Pancreas (tissue), 10 donors: Measurements from ENCODE around the gene KCNAB2. TPM values are rescaled to one million over a fixed set of nuclear protein-coding genes. Genes with fewer than 3 reads are reported as not detected.

Experiments
- ATAC-seq, 4 donors: fragments of 200-7000 bp; cut with Tn5 transposase; one replicate each; pipeline versions ENCODE4 v1.8.0 to v1.9.1; 2020; ENCODE audit warnings: mild to moderate bottlenecking in 4 of 4, moderate library complexity in 4 of 4
- DNase-seq, 6 donors: peaks; one replicate each; pipeline ENCODE4 v3.0.0-alpha.2; 2020
- FAIRE-seq: peaks from 2 replicates; lab custom pipeline; 2012; peaks lifted over from hg19 to GRCh38; lab: Jason Lieb, UNC
- H3K27ac ChIP-seq, 4 donors: fragments of 200-600 bp; sonication (generic); 1 replicate in 3 of 4; 2 replicates in 1 of 4; pipeline versions ENCODE4 v1.5.0 to v1.8.0; 2020
- H3K27me3 ChIP-seq, 4 donors: fragments of 200-600 bp; one replicate each; pipeline ENCODE4 v1.8.0; 2021
- H3K36me3 ChIP-seq, 3 donors: fragments of 200-600 bp; sonication (generic) in 1 of 3; one replicate each; pipeline versions ENCODE4 v1.5.0 to v1.8.0; 2020 to 2021
- H3K4me1 ChIP-seq, 3 donors: fragments of 200-600 bp; one replicate each; pipeline ENCODE4 v1.8.0; 2021
- H3K4me3 ChIP-seq, 4 donors: fragments of 200-600 bp; sonication (generic) in 2 of 4; one replicate each; pipeline versions ENCODE4 v1.5.0 to v1.8.0; 2020 to 2021
- H3K9me3 ChIP-seq, 4 donors: fragments of 200-600 bp; one replicate each; pipeline ENCODE4 v1.8.0; 2021
- CTCF ChIP-seq, 4 donors: fragments of 200-600 bp; sonication (generic) in 3 of 4; IDR thresholded peaks; one replicate each; pipeline versions ENCODE4 v1.5.0 to v1.8.0; 2021; ENCODE audit warnings: antibody characterized with exemption in 4 of 4
- WGBS, 2 donors: extraction: QIAGEN DNeasy Blood & Tissue Kit; methylation state at CpG; one replicate each; pipeline ENCODE4 v1.1.7; 2013; 5-methylcytosine and 5-hydroxymethylcytosine counted together
- intact Hi-C, 3 donors: fragments of 100-400 bp; cut with DNase I; formaldehyde crosslinking; loops; one replicate each; pipeline versions ENCODE4 v1.11.1 to v1.14.2; 2022
- polyA plus RNA-seq, 2 donors: library from polyadenylated mRNA; stranded (reverse); fragments of 200-250 nt; gene quantifications; one replicate each; pipeline ENCODE4 v1.2.3, GENCODE V29; 2013
- total RNA-seq, 6 donors: library from RNA; stranded (reverse); fragmentation: NEBNext Ultra II Directional in 4 of 6; extraction: Animal tissue kit (Norgen Biotek cat#: 25700) in 4 of 6; gene quantifications; one replicate each; pipeline versions ENCODE4 v1.2.1 to v1.2.4, GENCODE V29; 2021 to 2023
- donor health status: healthy with polysubstance abuse.
- donor health status: DM: no; HTN: no; CAD: no; lungs with moderate emphysema.
- donor health status: DM: no; HTN: no; CAD: no.
- donor health status: control.
- donor health status: control.
- donor health status: Bipolar disorder and iron deficiency.
- donor health status: DM: yes; HTN: yes; CAD: no.
- donor health status: DM: no; HTN: no; CAD: no.
- donor health status: DM: no; HTN: no; CAD: no.
- donor health status: DM: yes; HTN: yes; CAD: no.

The KCNAB2 gene
- total and polyA plus RNA-seq, 8 donors = 1.2 to 9.0 (median 4.3) TPM

GRCh38 chr1:6143395-6143794, 97.7 kb downstream of the KCNAB2 start:
- intact Hi-C loops = no loop called here
- ATAC-seq = no peak
- no peak for TF ChIP-seq CTCF (IDR thresholded peaks at IDR 0.05)
- FAIRE-seq = no peak
- Histone ChIP-seq H3K27me3 (peaks cover 0 to 3% (median 0%) of the 10 kb centered on the region in 4 donors), H3K9me3 (no peaks in the 10 kb centered on the region), H3K4me1 (no peaks in the 10 kb centered on the region), H3K36me3 (no peaks in the 10 kb centered on the region), H3K4me3 (no peak overlapping the region), H3K27ac (no peak overlapping the region)
- 70 to 85% methylated on average over 4 of the region's 4 CpGs for WGBS, 2 donors
- peak in 1 of 6 donors; percentile 27 for DNase-seq

- intact Hi-C loops = no loop called here
- ATAC-seq = no peak
- WGBS, 2 donors = 51 to 68% methylated on average over 7 of the region's 7 CpGs
- H3K27ac ChIP-seq = no peak overlapping the region
- TF ChIP-seq CTCF (IDR thresholded peaks at IDR 0.05) = no peak
- no peak overlapping the region for H3K4me3 ChIP-seq
- no peak for FAIRE-seq
- H3K27me3 ChIP-seq = peaks cover 0 to 3% (median 0%) of the 10 kb centered on the region in 4 donors
- DNase-seq = peak in 1 of 6 donors; percentile 35
- H3K36me3 ChIP-seq = no peaks in the 10 kb centered on the region
- H3K9me3 ChIP-seq = no peaks in the 10 kb centered on the region
- no peaks in the 10 kb centered on the region for H3K4me1 ChIP-seq
Measured at GRCh38 chr1:6144175-6144574, 98.5 kb downstream of the KCNAB2 start.

DNA sequence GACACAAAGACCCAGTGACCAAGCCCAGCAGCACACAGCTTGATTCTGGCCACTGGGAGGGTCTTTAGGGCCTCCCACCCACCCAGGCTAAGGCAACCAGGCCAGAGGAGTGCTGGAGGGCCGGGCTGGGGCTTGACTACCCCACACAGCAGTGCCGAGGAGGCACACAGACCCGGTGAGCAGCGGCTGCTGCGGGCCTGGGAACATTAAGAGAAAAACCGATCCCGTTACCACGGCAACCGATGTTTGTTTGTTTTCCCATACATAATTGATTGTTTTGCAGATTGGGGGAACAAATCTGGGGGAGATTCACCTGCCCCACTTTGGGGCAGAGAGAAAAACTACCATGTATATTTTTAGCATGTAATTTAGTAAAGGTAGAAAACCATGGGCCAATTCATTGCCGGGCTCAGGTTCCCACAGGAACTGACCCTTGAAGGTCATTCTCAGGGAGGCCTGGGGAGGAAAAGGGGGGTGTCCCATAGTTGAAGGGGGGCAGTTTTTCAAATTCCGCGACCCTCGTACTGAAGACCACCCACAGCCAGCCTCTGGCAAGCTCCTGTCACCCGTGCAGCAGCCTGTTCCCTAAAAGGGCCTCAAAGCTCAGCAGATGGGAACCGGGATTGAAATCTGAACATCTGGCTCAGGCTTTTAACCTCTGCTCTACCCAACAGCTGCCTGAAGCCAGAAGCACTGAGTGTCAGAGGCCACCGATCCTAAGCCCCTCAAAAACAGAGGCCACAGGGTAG, 99.1 kb downstream of the KCNAB2 start:
- Histone ChIP-seq H3K4me3 (no peak overlapping the region), H3K9me3 (no peaks in the 10 kb centered on the region), H3K4me1 (no peaks in the 10 kb centered on the region), H3K27me3 (peaks cover 0 to 3% (median 0%) of the 10 kb centered on the region in 4 donors), H3K27ac (no peak overlapping the region), H3K36me3 (no peaks in the 10 kb centered on the region)
- DNase-seq (no peak), FAIRE-seq (no peak), ATAC-seq (no peak)
- TF ChIP-seq CTCF (IDR thresholded peaks at IDR 0.05) = no peak
- WGBS, 2 donors = 35 to 38% methylated on average over 16 of the region's 16 CpGs
- intact Hi-C loops = no loop called here

DNA sequence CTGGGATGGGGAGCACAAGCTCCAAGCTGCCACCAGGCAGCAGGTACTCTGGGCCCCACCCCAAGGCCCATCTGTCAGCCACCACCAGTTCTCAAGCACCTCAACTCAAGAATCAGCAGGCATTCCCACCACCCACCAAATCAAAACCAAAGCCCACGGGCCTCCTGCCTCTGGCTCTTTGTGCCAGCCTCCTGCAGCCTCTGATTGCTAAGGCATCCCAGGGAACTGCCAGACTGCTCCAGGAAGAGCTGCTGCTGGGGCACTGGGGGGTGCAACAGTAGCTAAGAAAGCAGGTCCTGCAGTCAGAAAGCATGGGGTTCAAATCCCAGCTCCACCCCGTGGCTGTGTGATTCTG, 99.7 kb downstream of the KCNAB2 start:
- intact Hi-C loops = no loop called here
- FAIRE-seq = no peak
- 44 to 53% methylated on average over 2 of the region's 2 CpGs for WGBS, 2 donors

More for the DNA sequence above, 99.7 kb downstream of the KCNAB2 start:
- Histone ChIP-seq H3K9me3 (no peaks in the 10 kb centered on the region), H3K27ac (no peak overlapping the region), H3K27me3 (peaks cover 0 to 3% (median 0%) of the 10 kb centered on the region in 4 donors), H3K4me3 (no peak overlapping the region), H3K36me3 (no peaks in the 10 kb centered on the region), H3K4me1 (no peaks in the 10 kb centered on the region)
- no peak for ATAC-seq
- DNase-seq = no peak
- no peak for TF ChIP-seq CTCF (IDR thresholded peaks at IDR 0.05)
